HG02840 (cell line): Measurements from ENCODE around the gene MAGOH.
"Not testable (repeated sequence)": the region's sequence is repeated elsewhere in the genome, so short reads cannot be mapped to it uniquely, and the experiment has no call there.

Source experiments
- ATAC-seq: cut with Tn5 transposase; IDR thresholded peaks from one replicate; pipeline ENCODE4 v1.9.1; 2021; ENCODE audit warnings: mild to moderate bottlenecking, moderate library complexity, moderate number of reproducible peaks; ENCODE audit not compliant: unreplicated experiment, low FRiP score

MAGOH gene

GRCh38 chr1:53238197-53239155, at the start of gene MAGOH:
Gene MAGOH (minus strand): TSS chr1:53238518. CDS start chr1:53238448, 70 bp downstream.
- peak; percentile 94 for ATAC-seq

DNA sequence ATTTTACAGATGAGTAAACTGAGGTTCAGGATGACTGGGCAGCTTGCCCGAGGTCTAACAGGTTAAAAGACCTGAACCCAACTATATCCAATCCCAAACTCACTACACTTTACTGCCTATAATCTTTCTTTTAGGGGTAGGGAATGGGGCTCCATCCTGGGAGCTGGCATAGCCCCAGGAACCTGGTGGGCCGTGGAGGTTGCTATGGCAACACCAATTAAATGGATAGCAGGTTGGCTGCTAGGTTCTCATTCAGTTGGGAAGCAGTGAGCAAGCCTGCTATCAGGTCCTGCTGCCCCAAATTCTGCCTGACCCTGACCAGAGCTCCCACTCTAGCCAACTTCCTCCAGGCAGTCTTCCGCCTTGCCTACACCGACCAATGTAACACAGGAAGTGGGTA, 48.6 kb upstream of the MAGOH start:
- ATAC-seq = no peak

- ATAC-seq = no peak
Observed at GRCh38 chr1:53285969-53286760, 47.8 kb upstream of the MAGOH start.

DNA sequence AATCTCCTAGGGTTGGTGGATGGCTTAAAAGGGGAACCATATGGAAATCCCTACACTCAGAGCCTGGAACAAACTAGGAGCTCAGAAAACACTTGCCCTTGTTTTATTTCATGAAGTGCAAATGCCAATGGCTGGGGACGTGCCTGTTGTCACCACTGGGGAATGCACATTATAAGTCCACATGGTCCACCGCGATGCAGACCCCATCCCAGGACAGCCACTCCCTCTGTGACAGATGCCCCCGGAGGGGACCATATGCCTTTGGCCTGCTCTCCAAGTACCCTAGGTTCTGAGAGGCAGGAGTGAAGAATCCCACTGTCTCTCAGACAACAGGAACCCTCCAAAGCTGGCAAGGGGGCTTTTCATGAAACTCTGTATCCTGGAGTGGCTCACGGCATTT, 47.2 kb upstream of the MAGOH start:
- ATAC-seq = no peak

- no peak for ATAC-seq
Observed at GRCh38 chr1:53284224-53285020, 46.1 kb upstream of the MAGOH start.

DNA sequence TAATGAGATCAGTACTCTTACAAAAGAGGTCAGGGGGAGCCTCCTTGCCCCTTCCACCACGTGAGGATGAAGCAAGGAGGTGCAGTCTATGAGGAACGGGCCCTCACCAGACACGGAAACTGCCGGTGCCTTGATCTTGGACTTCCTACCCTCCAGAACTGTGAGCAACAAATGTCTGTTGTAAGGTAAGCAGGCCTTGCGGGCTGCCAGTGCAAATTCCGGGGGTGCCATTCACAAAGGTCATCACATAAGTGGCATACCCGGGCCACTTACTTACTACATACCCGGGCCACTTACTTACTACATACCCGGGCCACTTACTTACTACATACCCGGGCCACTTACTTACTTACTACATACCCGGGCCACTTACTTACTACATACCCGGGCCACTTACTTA, 44.8 kb upstream of the MAGOH start:
- not testable (repeated sequence) for ATAC-seq

- ATAC-seq = no peak
Observed at GRCh38 chr1:53281133-53281532, 42.8 kb upstream of the MAGOH start.

DNA sequence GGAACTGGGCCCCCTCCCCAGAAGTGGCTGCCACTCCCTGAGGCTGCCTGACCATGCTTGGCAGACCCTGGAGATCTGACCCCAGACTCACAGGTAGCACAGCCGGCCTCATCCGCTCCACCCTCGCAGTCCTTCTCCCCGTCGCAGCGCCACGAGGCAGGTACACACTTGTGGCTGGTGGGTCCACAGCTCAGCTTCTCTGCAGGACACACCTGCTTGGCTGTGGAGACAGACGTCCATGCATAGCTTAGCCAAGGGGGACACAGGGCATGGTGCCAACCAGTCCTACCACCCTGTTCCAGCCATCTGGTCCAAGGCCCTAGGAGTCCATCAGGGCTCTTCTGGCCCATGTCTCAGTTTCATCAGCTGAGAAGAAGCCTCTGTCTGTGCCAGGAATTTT, 42.2 kb upstream of the MAGOH start:
- no peak for ATAC-seq

DNA sequence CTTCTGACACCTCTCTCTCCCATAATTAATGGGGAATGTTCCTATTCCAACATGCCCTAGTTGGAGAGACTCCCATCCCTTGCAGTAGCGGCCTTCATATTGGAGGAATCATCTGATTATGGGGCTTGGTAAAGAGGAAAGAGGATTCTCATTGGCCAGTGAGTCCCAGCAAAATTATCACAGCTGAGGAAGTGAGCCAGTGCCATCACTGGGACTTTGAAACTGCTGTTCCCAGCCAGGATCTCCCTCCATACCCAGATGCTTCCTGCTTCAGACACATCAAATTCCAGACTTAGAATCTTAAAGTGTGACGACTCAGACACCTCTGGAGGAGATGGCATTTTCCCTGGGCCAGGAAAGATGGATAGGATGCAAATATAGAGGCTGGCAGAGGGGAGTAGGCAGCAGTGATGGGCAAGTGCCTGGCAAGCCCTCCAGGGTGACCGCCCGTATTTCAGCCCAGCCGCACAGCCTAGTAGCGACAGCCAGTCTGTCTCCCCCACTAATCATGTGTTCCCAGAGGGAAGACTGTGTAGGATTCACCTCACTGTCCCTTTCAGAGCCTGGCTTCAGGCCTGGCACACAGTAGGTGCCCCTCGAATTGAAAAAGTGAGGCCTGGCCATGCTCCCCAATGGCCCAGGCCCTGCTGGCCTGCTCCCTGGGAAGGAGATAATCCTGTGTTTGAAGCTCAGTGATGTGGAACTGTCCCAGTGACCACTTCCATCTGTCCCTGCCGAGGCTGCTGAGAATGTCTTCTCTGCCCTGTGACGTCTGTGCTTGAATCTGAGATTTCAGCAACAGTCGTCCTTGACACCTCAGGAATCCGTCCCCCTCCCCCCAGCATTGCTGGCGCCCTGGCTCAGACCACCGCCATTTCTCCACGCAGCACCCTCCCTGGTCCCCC, 41.2 kb upstream of the MAGOH start:
- no peak for ATAC-seq

DNA sequence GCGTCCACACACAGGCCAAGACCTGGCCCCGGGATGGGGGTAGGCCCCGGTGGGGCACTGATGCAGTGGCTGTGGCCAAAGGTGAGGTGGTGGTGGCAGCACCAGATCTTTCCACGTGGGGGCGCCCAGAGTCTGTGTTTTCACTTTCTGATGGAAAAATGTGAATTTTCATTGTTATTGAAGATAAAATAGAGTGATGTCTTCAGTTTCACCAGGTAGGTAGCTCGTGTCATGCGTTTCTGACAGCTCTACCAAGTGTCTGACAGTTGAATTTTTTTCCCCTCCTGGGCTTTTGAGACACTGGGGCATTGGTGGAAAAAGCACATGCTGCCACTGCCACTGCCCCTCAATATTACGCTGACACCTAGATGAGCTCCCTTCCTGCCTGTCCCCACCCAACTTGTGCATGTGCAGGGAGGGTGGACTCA, 40.0 kb upstream of the MAGOH start:
- ATAC-seq = no peak

DNA sequence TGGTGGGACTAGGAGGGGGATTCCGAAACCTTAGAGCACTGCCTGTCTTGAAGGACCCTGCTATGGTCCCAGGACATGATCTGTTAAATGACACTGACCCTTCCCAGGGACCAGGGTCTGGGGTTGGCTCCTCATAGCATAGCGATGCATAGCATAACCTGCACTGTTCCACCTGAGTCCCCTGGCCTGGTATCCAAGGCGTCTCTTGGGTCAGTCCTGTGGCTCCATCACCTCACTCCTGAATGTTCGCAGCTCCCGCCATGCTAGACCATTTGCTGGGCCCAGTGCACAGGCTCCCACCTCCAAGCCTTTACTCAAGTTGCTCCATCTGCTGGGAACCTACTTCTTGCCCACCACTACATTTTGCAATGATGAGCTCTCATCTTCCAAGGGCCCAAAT, 39.0 kb upstream of the MAGOH start:
- no peak for ATAC-seq

DNA sequence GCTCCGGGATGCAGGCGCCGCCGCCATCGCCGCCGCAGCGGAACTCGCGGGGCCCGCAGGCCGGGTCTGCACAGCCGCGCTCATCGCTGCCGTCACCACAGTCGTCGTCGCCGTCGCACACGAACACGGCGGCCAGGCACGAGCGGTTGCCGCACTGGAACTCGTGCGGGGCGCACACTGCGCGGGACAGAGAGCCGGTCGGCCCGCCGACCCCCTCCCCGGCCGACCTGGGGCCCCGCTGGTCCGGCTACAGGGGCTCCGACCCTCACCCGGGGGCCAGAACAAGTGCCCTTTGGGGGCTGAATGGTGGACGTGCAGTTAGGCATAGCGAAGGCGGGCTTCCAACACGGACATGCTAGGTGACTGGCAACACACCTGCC, 38.6 kb upstream of the MAGOH start:
- ATAC-seq = no peak

DNA sequence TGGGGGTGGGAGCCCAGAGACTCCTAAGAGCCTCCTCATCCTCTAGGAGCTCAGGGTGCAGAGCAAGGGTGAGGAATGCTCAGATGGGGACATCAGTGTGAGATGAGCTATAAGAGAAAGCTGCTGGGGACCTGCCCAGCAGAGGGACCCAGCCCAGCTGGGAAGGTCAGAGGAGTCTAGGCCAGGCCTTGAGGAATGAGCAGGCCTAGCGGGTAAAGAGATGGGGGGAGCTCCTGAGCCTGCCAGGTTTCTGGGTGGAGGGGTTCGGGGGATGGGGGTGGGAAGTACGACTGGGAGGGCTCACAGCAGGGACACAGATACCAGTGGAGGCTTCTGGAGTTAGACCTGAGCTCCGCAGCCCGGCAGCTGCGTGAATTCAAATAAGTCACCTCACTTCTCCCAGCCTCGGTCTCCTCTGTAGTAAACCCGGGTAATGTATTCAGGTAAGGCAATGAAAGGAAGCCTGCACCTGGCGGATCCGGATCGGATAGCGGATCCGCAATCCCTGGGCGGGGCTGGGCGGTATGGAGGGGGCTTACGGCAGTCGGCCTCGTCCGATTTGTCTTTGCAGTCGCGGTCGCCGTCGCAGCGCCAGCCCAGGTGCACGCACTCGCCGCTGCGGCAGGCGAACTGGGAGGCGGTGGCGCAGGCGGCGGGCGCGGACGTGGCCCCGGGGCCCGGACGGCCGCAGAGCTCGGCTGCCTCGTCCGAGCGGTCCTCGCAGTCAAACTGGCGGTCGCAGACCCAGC, 38.0 kb upstream of the MAGOH start:
- no peak for ATAC-seq

GRCh38 chr1:53275566-53275965, 37.2 kb upstream of the MAGOH start:
- ATAC-seq = no peak

DNA sequence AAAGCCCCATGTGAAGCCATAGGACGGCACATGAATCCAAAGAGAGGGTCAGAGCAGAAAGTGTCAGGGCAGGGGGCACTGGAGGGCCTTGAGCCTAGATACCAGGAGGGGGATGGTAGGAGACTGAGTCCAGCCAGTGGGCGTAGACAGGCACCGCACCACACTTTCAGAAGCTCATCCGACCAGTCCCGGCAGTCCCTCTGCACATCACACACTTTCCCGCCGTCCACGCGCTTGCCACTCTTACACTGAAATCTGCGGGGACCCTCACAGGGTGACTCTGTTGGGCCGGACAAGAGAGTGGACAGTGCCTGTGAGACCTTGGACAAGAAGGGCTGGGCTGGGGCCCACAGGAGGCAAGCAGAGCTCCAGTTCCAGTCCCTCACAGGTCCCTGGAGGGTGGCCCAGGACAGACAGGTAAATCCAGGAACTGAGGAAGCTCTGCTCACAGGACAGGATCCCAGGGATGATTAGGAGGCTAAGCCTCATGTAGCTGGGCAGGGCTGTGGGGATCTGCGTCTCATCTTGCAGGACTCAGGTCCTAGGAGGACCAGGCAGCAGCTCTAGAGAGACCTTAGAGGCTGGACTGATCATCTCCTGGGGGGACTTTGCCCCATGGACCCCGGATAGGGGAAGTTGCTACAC, 36.3 kb upstream of the MAGOH start:
- no peak for ATAC-seq

DNA sequence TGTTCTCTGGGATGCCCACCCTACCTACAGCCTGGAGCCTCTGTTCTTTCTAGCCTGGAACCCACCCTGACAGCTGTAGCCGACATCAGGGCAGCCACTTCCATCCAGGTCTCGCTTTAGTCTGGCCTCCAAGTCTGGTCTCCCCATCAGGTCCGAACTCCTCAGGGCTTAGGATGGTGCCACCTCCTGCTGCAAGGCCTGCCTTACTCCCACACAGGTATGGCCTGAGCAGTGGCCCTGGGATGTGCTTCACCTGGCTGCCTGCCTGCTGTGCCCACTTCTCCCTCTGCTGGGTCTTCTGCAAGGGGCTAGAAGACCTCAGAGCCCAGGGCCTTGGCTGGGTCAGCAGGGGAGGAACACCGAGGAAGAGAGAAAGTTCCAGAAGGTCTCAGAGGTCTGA, 35.7 kb upstream of the MAGOH start:
- no peak for ATAC-seq

- no peak for ATAC-seq
Observed at GRCh38 chr1:53273526-53273925, 35.2 kb upstream of the MAGOH start.

- ATAC-seq = no peak
Observed at GRCh38 chr1:53272349-53272748, 34.0 kb upstream of the MAGOH start.
